ENCODE data around the gene PLPP4. TPM values are rescaled to one million over a fixed set of nuclear protein-coding genes. Genes with fewer than 3 reads are reported as not detected.

PLPP4 gene
- total RNA-seq, 1 experiment from 2014 or later = not detected

- no peak overlapping the region for H4K5ac ChIP-seq (ENCODE audit: insufficient read length, low read depth, low read length)
- no CpG with 5 or more reads among the region's 5 CpGs for WGBS (ENCODE audit: extremely low coverage, insufficient read length, low lambda C conversion rate)
- H3K27ac Mint-ChIP-seq = no peak overlapping the region
- no peaks in the 10 kb centered on the region for H3K9me3 ChIP-seq (ENCODE audit: control insufficient read depth, low read depth, low read length)
- H3K79me1 ChIP-seq (ENCODE audit: insufficient read depth, low read depth, low read length, poor library complexity, severe bottlenecking) = no peaks in the 10 kb centered on the region
- peaks cover 0 to 9% (median 0%) of the 10 kb centered on the region in 3 experiments; a peak in 4 of 7 replicates for H3K36me3 Mint-ChIP-seq (ENCODE audit: insufficient read depth in 1 of 3, low read depth in 3 of 3)
- H3K23me2 ChIP-seq (ENCODE audit: insufficient read length, low read depth, low read length, poor library complexity, severe bottlenecking) = no peaks in the 10 kb centered on the region
- TF ChIP-seq CTCF (conservative IDR thresholded peaks at IDR 0.05) = no peak; the same call in 2 of the 3 replicates
- no peaks in the 10 kb centered on the region for H3K79me2 ChIP-seq (ENCODE audit: insufficient read depth, low read length)
- no peak overlapping the region for H2BK15ac ChIP-seq (ENCODE audit: low read depth, low read length)
- H3K4me1 ChIP-seq (ENCODE audit: insufficient read depth, low read length) = peaks cover 4% of the 10 kb centered on the region; the same call in 1 of the 2 replicates
- H2AK5ac ChIP-seq (ENCODE audit: insufficient read length, low read length) = no peak overlapping the region
- H3K27ac ChIP-seq (ENCODE audit: insufficient read length, low read depth, low read length) = no peak overlapping the region
- H2AFZ ChIP-seq (ENCODE audit: low read length) = no peak overlapping the region
- H3K18ac ChIP-seq (ENCODE audit: insufficient read length, low read depth, low read length) = no peak overlapping the region
- H4K8ac ChIP-seq (replicated peaks; ENCODE audit: insufficient read length, low read depth, low read length) = no peak overlapping the region
- H2BK12ac ChIP-seq (ENCODE audit: insufficient read length, low read depth, low read length) = no peak overlapping the region
- peaks cover 33 to 45% of the 10 kb centered on the region in 2 experiments for H3K4me1 Mint-ChIP-seq
- no peak overlapping the region for H2BK120ac ChIP-seq (ENCODE audit: low read depth, low read length, poor library complexity, severe bottlenecking)
- H3K4me3 Mint-ChIP-seq = no peak overlapping the region
- H3K27me3 ChIP-seq (ENCODE audit: insufficient read depth, low read length) = no peaks in the 10 kb centered on the region
- no peak overlapping the region for H3K4me2 ChIP-seq (ENCODE audit: insufficient read depth, insufficient read length, low read length)
- H4K20me1 ChIP-seq (ENCODE audit: control insufficient read depth, insufficient read depth, insufficient read length) = no peaks in the 10 kb centered on the region
- peak; percentile 45 for DNase-seq
- H2BK5ac ChIP-seq (ENCODE audit: insufficient read length, low read length) = no peak overlapping the region
- no peak overlapping the region for H3K4ac ChIP-seq (ENCODE audit: low read depth, low read length)
- no peak overlapping the region for H3K56ac ChIP-seq (ENCODE audit: insufficient read length, low read depth, low read length)
- no peak overlapping the region for H3T11ph ChIP-seq (ENCODE audit: low read length)
- peak overlapping the region; percentile 42; the same call in 1 of the 2 replicates for H3K14ac ChIP-seq (ENCODE audit: insufficient read depth, low read length)
- H3K9ac ChIP-seq (ENCODE audit: extremely low read depth, insufficient read length, low read length) = no peak overlapping the region
- H3K27me3 Mint-ChIP-seq (ENCODE audit: low read depth) = peaks cover 13% of the 10 kb centered on the region
- H3K9me3 Mint-ChIP-seq = peaks cover 2 to 9% of the 10 kb centered on the region in 2 experiments; a peak in 4 of 5 replicates
- no peak overlapping the region for H3K23ac ChIP-seq (ENCODE audit: insufficient read length, low read depth, low read length)
- H4K91ac ChIP-seq (ENCODE audit: insufficient read length, low read depth, low read length) = no peak overlapping the region
- no peak overlapping the region for H2BK20ac ChIP-seq (ENCODE audit: low read depth, low read length, poor library complexity, severe bottlenecking)
Observed at GRCh38 chr10:120598386-120598785, 141.4 kb downstream of the PLPP4 start.

Data from H9 (cell line).